Lower lobe of right lung (tissue), 2 donors: ENCODE data around the gene GMFB. TPM values are rescaled to one million over a fixed set of nuclear protein-coding genes. Genes with fewer than 3 reads are reported as not detected.

Experiments used
- ATAC-seq, 2 donors: fragments of 200-7000 bp; cut with Tn5 transposase; one replicate each; pipeline ENCODE4 v1.9.1; 2020 to 2022; ENCODE audit warnings: mild to moderate bottlenecking in 2 of 2, moderate library complexity in 2 of 2
- DNase-seq: peaks from one replicate; pipeline ENCODE4 v3.0.0-alpha.2; 2020
- H3K27ac ChIP-seq: fragments of 200-600 bp; one replicate; pipeline ENCODE4 v1.8.0; 2022
- H3K27me3 ChIP-seq: fragments of 200-600 bp; one replicate; pipeline ENCODE4 v1.8.0; 2022; ENCODE audit warnings: low read depth
- H3K36me3 ChIP-seq: fragments of 200-600 bp; one replicate; pipeline ENCODE4 v1.8.0; 2022; ENCODE audit warnings: mild to moderate bottlenecking
- H3K4me1 ChIP-seq: fragments of 200-600 bp; one replicate; pipeline ENCODE4 v1.8.0; 2022
- H3K4me3 ChIP-seq: fragments of 200-600 bp; one replicate; pipeline ENCODE4 v1.8.0; 2022; ENCODE audit warnings: mild to moderate bottlenecking
- H3K9me3 ChIP-seq: fragments of 200-600 bp; one replicate; pipeline ENCODE4 v1.8.0; 2022
- intact Hi-C: fragments of 100-400 bp; cut with DNase I; formaldehyde crosslinking; loops from one replicate; pipeline ENCODE4 v1.11.0; 2022
- total RNA-seq: library from RNA; stranded (reverse); fragmentation: NEBNext Ultra II Directional; extraction: Animal tissue kit (Norgen Biotek cat#: 25700); gene quantifications from one replicate; pipeline ENCODE4 v1.2.1, GENCODE V29; 2021
- TF ChIP-seq, protein P1 (sequence below): fragments of 200-600 bp; IDR thresholded peaks from one replicate; pipeline ENCODE4 v1.8.0; 2022; ENCODE audit warnings: antibody characterized with exemption, mild to moderate bottlenecking
- donor health status: DM: no; HTN: yes; CAD: no; lungs with severe emphysema.

Gene GMFB
- total RNA-seq, 1 donor from 2014 or later, result 41.4 TPM

DNA sequence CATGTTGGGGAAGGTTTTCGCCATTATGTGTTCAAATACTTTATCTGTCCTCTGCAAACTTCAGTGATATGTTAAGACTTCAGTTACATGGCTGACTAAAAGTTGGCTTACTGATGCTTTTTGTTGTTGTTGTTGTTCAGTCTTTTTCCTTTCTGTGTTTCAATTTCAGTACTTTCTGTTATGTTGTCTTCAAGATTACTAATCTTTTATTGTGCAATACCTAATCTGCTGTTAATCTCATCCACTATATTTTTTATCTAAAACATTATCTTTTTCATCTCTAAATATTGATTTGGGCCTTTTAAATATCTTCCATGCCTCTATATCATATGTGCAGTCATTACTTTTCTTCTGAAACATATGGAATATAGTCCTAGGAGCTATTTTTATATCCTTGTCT is 27.9 kb upstream of the GMFB start:
- no peak overlapping the region for H3K4me3 ChIP-seq
- intact Hi-C loops, result no loop called here
- TF ChIP-seq, protein P1, sequence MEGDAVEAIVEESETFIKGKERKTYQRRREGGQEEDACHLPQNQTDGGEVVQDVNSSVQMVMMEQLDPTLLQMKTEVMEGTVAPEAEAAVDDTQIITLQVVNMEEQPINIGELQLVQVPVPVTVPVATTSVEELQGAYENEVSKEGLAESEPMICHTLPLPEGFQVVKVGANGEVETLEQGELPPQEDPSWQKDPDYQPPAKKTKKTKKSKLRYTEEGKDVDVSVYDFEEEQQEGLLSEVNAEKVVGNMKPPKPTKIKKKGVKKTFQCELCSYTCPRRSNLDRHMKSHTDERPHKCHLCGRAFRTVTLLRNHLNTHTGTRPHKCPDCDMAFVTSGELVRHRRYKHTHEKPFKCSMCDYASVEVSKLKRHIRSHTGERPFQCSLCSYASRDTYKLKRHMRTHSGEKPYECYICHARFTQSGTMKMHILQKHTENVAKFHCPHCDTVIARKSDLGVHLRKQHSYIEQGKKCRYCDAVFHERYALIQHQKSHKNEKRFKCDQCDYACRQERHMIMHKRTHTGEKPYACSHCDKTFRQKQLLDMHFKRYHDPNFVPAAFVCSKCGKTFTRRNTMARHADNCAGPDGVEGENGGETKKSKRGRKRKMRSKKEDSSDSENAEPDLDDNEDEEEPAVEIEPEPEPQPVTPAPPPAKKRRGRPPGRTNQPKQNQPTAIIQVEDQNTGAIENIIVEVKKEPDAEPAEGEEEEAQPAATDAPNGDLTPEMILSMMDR, result no peak
- ATAC-seq, result no peak
- H3K27me3 ChIP-seq, result no peaks in the 10 kb centered on the region
- peaks cover 5% of the 10 kb centered on the region for H3K9me3 ChIP-seq
- no peak for DNase-seq
- no peaks in the 10 kb centered on the region for H3K36me3 ChIP-seq
- no peak overlapping the region for H3K27ac ChIP-seq
- peaks cover 10% of the 10 kb centered on the region for H3K4me1 ChIP-seq

DNA sequence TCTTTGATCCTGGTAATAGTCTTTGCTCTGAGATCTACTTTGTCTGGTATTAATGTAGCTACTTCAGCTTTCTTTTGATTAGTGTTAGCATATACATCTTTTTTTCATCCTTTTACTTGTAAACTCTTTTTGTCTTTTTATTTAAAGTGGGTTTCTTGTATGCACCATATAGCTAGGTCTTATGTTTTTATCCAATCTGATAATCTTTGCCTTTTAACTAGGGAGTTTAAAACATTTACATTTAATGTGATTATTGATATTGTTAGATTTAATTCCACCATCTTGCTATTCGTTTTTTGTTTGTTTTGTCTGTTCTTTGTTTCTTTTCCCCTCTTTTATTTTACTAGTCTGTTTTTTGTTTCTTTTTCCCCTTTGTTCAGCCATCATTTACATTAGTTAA is 26.9 kb upstream of the GMFB start:
- H3K27ac ChIP-seq, result no peak overlapping the region
- no peak for ATAC-seq

DNA sequence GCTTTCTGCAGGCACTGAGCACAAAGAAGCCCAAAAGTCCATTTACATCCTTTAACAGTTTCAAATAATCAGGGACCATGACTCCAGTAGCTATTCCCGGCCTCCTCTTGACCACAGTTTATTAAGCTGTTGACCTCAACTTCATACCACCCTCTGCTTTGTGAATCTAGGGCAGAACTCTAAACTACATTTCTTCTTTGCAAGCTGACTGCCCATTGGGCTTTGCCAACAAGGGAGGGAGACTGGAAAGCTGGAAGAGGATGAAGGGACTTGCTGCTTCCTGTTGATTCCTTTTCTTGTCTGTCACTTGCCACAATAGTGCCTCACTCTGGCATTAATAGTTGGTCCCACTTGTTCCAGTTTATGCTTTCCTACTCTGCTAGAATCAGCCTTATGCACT is 23.6 kb upstream of the GMFB start:
- H3K4me3 ChIP-seq, result no peak overlapping the region
- intact Hi-C loops, result no loop called here
- no peak for DNase-seq
- TF ChIP-seq, protein P1, result no peak
- peaks cover 24% of the 10 kb centered on the region for H3K4me1 ChIP-seq
- H3K27ac ChIP-seq, result no peak overlapping the region
- ATAC-seq, result no peak
- H3K27me3 ChIP-seq, result no peaks in the 10 kb centered on the region
- peaks cover 5% of the 10 kb centered on the region for H3K9me3 ChIP-seq
- H3K36me3 ChIP-seq, result no peaks in the 10 kb centered on the region

More for the DNA sequence above, 26.9 kb upstream of the GMFB start:
- peaks cover 20% of the 10 kb centered on the region for H3K4me1 ChIP-seq
- no peak overlapping the region for H3K4me3 ChIP-seq
- TF ChIP-seq, protein P1, result no peak
- no peaks in the 10 kb centered on the region for H3K36me3 ChIP-seq
- no peaks in the 10 kb centered on the region for H3K27me3 ChIP-seq
- H3K9me3 ChIP-seq, result peaks cover 5% of the 10 kb centered on the region
- intact Hi-C loops, result no loop called here
- DNase-seq, result no peak

DNA sequence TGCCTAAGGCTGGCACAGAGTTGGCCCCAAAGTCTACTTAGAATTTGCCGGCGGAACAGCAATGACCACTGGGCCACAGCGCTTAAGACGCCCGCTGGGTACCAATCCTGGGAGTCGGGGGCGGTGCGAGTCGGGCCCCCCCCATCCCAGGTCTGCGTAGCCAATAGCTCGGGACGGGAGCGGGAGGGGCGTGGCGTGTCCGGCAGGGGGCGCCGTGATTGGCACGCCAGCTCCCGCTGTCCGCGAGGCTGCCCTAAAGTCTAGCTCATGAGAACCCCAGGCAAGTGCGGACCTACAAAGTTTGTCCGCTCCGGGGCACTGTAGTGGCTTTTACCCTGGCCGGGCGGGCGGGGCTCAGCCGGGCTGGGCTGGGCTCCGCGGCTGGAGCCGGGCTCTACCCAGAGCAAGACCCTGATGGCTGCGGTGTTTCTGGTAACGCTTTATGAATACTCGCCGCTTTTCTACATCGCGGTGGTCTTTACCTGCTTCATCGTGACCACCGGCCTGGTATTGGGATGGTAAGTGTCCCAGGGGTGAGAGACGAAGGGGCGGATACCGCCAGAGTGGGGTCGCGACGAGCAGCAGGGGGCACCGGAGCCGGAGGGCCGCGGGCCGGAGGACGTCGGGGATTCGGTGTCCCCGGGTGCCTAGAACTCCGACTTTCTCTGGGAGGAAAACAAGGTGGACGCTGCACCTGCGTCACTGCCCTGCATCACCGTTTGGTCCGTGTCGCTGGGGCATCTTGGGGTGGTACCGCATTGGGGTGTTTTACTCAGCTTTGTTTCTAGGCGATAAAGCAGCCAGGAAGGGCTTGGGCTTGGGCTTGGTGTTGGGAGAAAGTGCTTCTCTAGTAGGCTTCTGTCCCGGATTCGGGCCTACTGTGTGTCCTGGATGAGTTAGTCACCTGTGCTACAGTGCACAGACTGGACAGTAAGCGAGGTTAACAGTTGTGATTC is 21.0 kb upstream of the GMFB start, which contains the start of gene CGRRF1:
Gene CGRRF1, plus strand, starts transcription at position 361 of the 956 bp plus-strand sequence. Its CDS starts 54 bp downstream, at position 415.
- Histone ChIP-seq H3K4me1 (peaks cover 24% of the 10 kb centered on the region), H3K4me3 (peak within 1 kb of the TSS; percentile 85), H3K27ac (peak within 1 kb of the TSS; percentile 82), H3K36me3 (no peaks in the 10 kb centered on the region), H3K27me3 (no peaks in the 10 kb centered on the region), H3K9me3 (no peaks in the 10 kb centered on the region)
- DNase-seq (peak; percentile 99), ATAC-seq (peak; percentile 100)
- intact Hi-C loops, result no loop called here
- TF ChIP-seq, protein P1, result peak; percentile 74

DNA sequence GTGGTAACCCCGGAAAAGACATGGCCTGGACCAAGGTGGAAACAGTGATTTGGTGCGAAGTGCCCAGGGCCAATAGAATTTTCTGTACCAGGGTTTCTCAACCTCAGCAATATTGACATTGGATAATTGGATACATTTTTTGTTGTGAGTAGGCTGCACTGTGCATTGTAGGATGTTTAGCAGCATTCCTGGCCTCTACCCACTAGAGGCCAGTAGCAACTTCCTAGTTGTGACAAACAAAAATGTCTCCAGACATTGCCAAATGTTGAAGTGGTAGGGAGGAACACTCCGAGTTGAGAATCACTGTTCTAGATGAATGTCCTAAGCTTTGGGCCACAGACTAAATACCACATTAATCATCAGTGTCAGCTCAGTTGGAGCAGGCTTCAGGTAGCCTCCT is 14.7 kb upstream of the GMFB start:
- TF ChIP-seq, protein P1, result no peak
- no peaks in the 10 kb centered on the region for H3K27me3 ChIP-seq
- H3K9me3 ChIP-seq, result no peaks in the 10 kb centered on the region
- no peak overlapping the region for H3K27ac ChIP-seq
- H3K36me3 ChIP-seq, result no peaks in the 10 kb centered on the region
- peaks cover 4% of the 10 kb centered on the region for H3K4me1 ChIP-seq
- intact Hi-C loops, result no loop called here
- ATAC-seq (peak; percentile 65 to 72), DNase-seq (no peak)
- H3K4me3 ChIP-seq, result no peak overlapping the region
